GM18520 (cell line): Measurements from ENCODE around the gene ARMC3.
A peak's percentile ranks its signal among the peaks of the same experiment; 100 is the strongest.
"Not testable (repeated sequence)": the region's sequence is repeated elsewhere in the genome, so short reads cannot be mapped to it uniquely, and the experiment has no call there.

Experiments
- ATAC-seq: cut with Tn5 transposase; IDR thresholded peaks from one replicate; pipeline ENCODE4 v1.9.1; 2021; ENCODE audit not compliant: unreplicated experiment

The ARMC3 gene

DNA sequence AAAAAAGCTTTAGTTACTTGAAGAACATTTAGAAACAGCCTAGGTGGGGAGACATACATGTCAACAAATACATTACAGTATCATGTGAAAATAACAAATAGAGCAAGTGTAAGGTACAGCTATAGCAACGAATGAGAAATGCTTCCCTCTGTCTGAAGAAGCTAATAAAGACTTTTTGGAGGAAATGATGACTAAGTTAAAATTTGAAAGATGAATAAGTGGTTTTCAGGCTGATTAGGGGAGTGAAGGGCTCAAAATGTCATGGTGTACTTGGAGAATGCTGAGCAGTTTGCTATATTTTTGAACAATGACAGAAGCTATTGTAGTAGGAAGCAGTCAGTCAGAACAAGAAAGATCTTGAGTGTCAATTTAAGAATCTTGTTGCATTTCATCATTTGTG lies 2.8 kb upstream of the ARMC3 start:
- ATAC-seq: no peak

DNA sequence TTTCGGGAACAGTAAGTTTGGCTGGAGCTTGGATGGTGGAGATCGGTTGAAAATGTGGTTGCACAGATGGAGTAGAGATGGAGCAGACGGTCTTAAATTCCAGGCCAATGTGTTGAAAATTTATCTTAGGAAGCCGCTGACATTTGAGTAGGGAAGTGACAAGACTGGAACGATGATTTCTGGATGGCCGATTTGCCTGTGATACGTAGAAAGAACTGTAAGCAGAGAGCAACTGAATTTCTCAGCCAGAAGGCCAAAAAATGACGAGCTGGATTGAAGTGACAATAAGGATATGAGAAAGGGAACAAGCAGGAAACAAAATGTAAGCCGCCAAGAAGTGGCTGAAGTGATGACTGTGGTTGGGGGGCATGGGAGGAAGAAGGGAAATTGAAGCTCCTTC lies 687 bp upstream of the ARMC3 start:
- no peak for ATAC-seq

DNA sequence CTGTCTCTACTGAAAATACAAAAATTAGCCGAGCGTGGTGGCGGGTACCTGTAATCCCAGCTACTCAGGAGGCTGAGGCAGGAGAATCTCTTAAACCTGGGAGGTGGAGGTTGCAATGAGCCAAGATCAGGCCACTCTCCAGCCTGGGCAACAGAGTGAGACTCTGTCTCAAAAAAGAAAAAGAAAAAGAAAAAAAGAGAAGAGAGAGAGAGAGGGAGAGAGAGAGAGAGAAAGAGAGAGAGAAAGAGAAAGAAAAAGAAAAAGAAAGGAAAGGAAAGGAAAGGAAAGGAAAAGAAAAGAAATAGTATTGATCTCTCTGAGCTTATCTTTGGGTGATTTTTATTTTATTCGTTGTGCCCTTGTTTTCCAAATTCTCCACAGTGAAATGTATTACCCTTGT lies 1.2 kb downstream of the ARMC3 start:
- ATAC-seq: not testable (repeated sequence)

DNA sequence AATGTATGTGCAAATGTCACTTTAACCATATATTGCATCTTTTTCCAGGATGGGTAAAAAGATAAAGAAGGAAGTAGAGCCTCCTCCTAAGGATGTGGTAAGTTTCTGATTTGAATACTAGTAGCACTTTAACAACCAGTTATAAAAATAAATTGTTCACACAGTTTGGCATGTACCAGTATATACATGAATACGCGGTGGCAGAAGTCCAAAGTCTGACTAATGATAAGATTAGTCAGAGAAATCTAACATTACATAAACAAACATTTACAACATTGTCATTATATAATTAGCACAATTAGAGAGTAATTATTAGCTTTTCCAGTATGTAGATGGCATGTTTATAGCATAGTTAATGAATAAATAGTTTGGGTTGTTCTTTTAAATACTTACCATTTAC lies 4.1 kb downstream of the ARMC3 start:
- ATAC-seq: peak; percentile 70

DNA sequence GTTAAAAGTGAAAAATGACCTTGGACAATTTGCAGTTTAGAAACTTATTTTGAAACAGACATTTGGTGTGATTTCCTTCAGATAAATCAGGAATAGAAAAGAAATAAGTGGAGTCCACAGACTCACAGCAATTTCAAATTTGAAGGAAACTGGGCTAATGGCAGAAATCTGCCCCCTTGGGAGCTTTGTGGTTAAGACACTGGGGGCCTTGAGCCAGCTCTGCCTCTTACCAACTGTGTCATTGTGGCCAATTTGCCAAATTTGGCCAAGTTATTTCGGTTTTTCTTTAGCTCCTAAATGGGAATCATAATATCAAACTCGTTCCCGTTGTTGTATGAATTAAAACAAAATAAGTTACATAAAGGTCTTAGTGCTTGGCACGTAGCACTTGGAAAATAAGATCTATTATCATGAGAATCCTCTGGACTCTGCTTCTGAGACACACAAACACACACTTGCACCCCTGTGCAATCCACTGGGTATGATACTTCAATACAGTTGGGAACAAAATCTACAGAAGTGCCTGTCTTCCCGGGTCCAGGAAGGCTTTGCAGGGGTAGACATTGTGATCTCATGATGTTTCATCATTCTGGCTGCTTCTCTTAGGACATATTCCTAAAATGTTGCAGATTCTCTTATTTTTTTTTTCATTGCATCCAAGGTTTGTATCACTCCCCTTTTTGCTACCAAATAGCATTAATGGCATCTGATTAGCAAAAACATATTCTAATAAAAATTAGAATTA lies 4.9 kb downstream of the ARMC3 start:
- ATAC-seq: no peak

DNA sequence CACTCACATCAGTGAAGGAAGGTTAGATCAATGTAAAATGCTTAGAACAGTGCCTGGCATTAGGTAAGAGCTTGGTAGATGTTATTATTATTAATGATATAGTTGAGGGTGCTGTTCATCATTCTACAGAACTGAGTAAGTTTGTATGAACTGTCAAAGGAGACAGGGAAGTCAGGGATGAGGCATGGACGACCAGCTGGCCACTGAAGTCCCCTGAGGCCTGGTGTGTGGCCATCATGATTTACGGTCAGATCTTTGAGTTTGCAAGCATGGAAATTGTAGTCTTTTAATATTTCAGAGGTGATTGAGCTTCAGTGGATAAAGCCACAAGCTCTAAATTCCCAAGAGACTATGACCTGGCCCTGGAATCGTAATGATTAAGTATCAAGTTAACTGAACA lies 6.9 kb downstream of the ARMC3 start:
- ATAC-seq: no peak

DNA sequence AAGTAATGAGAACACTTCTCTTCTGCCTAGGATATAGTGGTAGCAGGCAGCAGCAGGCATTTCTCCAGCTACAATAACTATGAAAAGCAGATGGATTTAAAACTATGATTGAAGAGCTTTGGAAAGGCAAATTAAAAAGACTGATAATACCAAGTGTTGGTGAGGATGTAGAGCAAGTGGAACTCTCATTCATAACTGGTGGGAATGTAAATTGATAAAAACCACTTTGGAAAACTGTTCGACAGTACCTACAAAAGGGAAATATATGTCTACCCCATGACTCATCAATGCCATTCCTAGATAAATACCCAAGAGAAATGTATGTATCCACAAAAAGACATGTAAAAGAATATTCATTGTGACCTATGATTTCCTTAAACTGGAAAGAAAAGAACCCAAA lies 14.6 kb downstream of the ARMC3 start:
- ATAC-seq: no peak

DNA sequence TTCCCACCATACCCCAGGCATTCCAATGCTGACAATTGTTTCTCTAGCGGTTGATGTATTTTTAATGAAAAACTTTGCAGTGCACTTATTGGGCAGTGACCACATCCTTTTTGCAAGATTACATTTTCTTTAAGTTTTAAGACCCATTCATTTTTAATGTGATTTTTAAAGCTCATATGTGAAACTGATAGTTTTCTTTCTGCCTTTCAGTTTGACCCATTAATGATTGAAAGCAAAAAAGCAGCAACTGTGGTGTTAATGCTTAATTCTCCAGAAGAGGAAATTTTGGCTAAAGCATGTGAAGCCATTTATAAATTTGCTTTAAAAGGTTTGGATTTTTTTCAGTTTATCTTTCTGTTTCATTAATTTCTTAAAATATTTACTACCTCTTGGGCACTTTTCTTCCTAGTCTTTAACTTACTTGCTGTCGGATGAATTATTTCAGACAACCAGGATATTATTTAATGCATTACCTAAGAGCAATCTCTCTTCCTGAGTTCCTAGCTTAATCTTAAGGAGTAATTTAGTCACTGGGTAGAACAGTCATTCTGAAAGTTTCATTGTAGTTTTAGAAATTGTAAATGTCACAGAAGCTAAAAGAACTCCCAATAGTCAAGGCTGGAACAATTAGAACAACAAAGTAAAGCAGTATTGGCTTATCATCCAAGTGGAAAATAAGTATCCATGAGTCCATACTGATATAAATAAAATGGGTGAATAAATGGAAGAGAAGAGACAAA lies 18.3 kb downstream of the ARMC3 start:
- ATAC-seq: no peak

DNA sequence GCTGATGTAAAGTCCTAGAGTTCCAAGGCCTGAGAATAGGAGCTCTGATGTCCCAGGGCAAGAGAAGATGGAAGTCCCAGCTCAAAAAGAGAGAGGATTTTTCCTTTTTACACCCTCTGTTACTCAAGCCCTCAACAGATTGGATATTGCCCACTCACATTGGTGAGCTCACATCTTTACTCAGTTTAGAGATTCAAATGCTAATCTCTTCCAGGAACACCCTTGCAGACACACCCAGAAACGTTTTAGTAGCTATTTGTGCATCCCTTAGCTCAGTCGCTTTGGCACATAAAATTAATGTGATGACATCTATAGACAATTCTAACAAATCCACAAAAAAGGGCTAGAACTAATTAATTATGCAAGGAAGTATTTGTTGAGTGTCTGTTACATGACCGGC lies 27.1 kb downstream of the ARMC3 start:
- ATAC-seq: no peak

DNA sequence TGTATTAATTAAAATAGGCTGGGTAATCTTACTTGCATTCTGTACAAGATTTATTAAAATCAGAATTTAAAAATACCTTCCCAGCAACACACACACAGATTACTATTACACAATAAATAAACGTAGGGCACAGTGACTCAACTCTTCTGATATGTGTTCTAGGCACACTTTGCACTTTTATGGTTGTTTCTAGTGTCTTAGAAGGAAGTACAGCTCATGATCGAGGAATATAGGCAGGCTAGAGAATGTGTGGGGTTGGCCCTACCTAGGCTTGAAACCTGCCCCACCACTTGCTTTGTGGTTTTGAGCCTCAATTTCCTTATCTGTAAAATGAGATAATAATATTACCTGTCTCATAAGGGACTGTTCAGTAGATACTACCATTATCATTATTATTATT lies 30.5 kb downstream of the ARMC3 start:
- ATAC-seq: no peak

DNA sequence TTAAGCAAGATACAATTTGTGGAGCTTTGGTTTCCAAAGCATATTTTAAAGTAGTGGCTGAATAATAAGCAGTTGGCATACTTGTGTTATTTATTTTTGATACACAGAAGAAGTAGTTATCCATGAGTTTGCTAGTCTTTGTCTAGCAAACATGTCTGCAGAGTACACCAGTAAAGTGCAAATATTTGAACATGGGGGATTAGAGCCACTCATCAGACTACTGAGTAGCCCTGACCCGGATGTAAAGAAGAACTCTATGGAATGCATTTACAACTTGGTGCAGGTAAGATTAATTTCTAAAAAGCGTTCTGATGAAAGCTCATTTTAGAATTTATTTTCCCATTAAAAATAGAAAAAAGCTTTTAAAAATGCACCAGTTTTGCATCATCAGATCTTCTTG lies 31.4 kb downstream of the ARMC3 start:
- ATAC-seq: no peak

DNA sequence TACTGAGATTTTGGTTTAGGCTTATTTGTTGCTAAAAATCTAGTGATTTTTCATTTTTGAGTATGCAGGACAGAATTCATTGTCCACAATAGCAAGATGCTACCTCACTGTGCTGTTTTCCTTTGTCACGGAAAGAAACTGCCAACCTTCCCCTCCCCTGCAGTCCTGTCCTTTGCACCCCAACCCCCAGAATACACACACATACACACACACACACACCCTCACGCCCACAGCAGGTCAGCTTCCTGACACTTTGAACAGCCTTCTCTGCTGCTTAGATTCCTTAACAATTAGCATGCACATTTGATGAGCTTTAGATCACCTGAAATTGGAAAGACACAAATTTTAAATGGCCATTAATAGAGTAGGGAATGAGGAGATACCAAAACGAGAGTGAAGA lies 32.1 kb downstream of the ARMC3 start:
- ATAC-seq: no peak

DNA sequence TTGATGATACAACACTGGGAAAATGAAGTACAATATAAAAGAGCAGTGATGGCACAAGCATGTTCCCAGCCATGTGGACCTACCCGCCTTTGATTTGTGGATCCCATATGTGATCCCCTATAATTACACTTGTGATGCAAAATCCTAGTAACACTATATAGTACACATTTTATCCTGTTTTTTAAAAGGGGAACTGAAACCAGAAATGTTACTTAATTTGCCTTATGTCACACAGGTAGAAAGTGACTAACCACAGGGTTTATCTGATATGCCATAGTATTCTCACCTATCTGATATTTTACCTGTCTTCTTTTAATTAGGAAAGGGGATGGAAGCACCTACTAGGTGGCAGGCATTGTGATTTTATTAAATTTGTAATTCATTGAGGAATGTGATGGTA lies 35.0 kb downstream of the ARMC3 start:
- no peak for ATAC-seq

DNA sequence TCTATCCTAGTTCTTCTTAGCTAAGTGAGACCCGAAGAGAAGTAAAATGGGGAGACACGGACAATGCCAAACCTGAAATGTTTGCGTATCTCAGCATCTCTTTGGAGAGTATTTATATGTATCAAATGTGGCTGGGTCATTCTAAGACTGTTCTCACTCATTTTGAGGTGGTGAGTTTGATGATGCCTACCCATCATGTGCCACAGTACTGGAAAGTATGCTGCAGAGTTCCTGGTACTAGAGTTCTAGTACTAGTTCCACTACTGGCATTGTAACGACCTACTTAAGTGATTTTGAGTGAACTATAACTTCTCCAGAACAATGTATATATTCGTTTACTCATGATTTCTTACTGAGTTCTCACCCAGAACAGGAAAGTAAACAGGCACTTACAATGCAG lies 41.9 kb downstream of the ARMC3 start:
- ATAC-seq: no peak

DNA sequence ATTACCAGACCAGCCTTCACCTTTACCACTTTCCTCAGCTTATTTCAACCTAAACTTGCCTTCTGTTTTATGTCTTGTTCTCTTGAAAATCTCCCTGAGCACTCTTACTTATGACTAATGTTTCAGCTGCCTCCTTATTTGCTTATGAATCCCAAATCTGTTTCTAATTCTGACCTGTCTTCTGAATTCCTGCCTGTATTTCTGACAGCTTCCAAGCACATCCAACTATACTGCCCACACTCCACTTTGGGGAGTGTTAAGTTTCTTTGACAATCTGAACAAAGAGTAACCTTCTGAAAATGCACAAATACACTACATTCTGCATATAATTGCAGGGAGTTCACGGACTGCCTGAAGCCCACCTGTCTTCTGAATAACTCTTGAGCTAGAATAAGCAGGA lies 48.7 kb downstream of the ARMC3 start:
- no peak for ATAC-seq

DNA sequence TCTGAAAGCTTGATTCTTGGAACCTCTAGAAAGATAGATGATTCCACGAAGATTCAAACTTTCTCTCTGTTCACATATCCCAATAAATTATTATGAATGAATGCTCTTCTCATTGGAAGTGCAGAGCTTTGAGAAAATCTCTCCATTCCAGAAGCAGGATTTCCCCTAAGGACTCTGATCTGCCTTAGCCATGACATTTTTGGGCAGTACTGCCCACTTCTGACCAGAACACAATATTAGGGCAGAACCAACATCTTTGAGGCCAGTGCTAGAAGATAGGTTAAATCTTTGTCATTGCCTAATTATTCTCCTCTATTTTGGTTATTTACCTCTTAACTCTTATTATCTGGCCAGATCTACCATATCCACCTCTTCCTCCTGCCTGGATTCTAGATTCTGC lies 49.9 kb downstream of the ARMC3 start:
- no peak for ATAC-seq

DNA sequence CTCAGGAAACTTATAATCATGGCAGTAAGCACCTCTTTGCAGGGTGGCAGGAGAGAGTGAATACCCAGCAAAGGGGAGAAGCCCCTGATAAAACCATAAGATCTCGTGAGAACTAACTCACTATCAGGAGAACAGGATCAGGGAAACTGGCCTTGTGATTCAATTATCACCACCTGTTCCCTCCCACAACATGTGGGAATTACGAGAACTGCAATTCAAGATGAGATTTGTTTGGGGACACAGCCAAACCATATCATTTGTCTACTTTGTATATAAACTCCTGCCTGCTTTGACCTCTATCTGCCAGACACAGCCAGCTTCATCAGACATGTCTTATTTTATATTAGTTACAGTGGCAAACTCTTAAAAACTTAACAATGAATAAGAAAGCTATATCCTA lies 50.4 kb downstream of the ARMC3 start:
- ATAC-seq: no peak

DNA sequence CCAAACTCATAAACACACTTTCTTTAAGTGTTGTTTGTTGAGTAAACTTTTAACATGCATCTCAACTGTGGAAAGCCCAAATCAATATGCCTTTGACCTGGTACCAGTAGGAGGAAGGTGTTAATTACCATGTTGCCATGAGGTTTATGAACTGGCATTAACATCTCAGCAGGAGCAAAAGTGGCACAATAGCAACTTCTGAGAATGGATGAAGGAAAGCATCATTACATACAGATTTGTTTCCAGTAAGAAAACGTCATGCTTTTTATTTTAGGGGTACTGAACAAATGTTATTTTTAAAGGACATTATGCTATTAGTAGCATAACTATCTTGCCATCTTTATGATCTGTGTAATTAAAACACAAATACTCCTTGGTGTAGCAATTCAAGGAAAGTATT lies 51.1 kb downstream of the ARMC3 start:
- no peak for ATAC-seq

DNA sequence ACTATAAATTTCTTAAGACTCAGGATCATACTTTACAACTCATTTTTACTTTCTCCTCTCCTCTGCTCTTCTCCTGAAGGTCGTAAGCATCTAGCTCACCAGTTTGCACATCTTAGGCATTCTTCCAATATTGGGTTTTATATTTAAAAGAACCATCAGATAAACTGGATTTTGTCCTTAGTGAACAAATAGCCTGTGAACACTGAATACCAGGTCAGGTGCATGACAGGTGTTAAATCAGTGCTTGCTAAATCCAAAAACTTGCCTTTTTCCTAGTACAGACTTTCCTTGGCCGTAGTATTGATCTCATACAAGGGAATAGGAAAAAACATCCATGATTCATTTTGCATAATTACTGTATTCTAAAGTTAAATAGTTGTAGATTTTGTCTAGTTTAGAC lies 53.0 kb downstream of the ARMC3 start:
- ATAC-seq: no peak

DNA sequence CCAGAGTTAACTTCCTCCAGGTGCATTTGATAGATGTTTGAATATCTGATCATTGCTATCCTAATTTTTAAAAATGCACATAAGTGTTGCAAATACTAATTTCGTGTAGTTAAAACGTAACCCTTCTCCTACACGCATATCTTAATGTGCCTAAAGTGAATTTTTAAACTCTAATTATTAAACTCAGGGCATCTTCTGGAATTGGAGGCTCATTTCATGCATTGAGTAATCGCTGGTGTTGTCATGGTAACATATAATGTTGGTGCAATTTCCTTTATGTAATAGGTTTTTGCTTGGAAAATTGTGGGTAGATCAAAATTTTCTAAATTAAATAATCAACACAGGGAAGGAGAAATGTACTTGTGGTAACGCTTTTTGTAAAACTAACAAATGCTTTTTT lies 56.2 kb downstream of the ARMC3 start:
- no peak for ATAC-seq

DNA sequence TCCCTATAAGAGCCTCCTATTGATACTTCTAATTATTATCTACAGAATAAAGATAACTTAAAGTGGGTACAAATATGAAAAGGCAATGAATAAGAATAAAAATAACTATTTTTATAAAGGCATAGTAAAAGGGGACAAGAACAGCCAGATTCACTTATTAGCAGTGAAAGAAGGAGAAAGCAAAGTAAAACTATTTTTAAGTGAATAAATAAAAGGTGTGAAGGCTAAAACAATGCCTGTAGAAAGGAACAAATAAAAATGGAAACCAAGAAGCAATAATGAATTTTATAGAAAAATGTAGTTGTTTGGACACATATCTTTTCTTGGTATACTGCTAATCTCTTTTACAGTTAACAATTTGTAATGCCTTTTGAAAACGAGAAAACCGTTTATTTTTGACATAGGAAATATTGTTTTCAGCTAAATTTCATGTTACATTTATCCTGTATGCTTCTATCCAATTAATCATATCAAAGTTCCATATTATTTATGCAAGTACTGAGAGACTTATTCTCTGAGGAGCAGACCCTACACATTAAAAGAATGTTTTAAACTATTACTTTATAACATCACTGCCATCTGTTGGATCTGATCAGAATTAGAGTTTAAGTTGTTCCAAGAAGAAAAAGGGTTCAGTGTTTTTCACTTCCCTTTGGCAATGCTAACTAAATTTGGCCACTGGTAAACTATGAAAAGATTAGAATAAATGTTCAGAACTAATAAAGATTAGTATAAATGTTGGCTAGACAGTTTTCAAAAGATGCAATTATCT lies 59.1 kb downstream of the ARMC3 start:
- no peak for ATAC-seq
